ENCODE data around the gene CRYBA1. TPM values are rescaled to one million over a fixed set of nuclear protein-coding genes. Genes with fewer than 3 reads are reported as not detected.

Gene CRYBA1
- total and polyA plus RNA-seq, 8 donors, result not detected

DNA sequence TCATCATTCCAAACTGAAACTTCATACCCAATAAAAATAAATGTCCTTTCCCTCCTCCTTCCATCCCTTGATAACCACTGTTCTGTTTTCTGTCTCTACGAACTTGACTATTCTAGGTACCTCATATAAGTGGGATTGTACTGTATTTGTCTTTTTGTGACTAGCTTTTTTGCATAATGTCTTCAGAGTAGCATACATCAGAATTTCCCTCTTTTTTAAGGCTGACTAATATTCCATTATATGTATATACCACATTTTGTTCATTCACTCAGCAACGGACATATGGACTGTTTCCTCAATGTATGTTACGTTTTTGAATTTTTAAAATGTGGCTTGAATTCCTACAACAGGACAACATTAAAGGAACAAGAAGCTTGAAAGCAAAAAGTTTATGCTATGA is 48.8 kb downstream of the CRYBA1 start:
- H3K4me3 ChIP-seq, result no peak overlapping the region
- DNase-seq (no peak), ATAC-seq (no peak)
- intact Hi-C loops (cut with DNase I), result loop anchor here in 1 of 2 donors (10.0 kb wide), 1 partner anchor 61 kb away; no protein-coding TSS in a partner anchor
- H3K9me3 ChIP-seq, result no peaks in the 10 kb centered on the region
- H3K36me3 ChIP-seq, result peaks cover 0 to under 1% of the 10 kb centered on the region in 2 donors
- no peak overlapping the region for H3K27ac ChIP-seq
- peaks cover 9 to 25% of the 10 kb centered on the region in 2 donors for H3K4me1 ChIP-seq
- H3K27me3 ChIP-seq, result no peaks in the 10 kb centered on the region
- TF ChIP-seq, protein P1, sequence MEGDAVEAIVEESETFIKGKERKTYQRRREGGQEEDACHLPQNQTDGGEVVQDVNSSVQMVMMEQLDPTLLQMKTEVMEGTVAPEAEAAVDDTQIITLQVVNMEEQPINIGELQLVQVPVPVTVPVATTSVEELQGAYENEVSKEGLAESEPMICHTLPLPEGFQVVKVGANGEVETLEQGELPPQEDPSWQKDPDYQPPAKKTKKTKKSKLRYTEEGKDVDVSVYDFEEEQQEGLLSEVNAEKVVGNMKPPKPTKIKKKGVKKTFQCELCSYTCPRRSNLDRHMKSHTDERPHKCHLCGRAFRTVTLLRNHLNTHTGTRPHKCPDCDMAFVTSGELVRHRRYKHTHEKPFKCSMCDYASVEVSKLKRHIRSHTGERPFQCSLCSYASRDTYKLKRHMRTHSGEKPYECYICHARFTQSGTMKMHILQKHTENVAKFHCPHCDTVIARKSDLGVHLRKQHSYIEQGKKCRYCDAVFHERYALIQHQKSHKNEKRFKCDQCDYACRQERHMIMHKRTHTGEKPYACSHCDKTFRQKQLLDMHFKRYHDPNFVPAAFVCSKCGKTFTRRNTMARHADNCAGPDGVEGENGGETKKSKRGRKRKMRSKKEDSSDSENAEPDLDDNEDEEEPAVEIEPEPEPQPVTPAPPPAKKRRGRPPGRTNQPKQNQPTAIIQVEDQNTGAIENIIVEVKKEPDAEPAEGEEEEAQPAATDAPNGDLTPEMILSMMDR (IDR thresholded peaks at IDR 0.05), result no peak

DNA sequence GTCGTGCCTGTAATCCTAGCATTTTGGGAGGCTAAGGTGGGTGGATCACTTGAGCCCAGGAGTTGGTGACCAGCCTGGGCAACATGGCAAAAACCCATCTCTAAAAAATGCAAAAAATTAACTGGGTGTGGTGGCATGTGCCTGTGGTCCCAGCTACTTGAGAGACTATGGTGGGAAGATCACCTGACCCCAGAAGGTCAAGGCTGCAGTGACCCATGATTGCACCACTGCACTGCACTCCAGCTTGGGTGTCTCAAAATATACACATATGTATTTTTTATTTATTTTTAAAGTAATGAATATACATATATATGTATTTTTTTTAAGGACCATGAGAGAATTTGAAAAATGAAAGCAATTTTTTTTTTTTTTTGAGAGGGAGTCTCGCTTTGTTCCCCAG is 52.4 kb downstream of the CRYBA1 start:
- Histone ChIP-seq H3K27me3 (no peaks in the 10 kb centered on the region), H3K27ac (no peak overlapping the region), H3K4me3 (no peak overlapping the region), H3K4me1 (peaks cover 4 to 9% of the 10 kb centered on the region in 2 donors), H3K9me3 (no peaks in the 10 kb centered on the region), H3K36me3 (no peaks in the 10 kb centered on the region)
- ATAC-seq (no peak), DNase-seq (no peak)
- TF ChIP-seq, protein P1 (IDR thresholded peaks at IDR 0.05), result no peak
- intact Hi-C loops (cut with DNase I), result loop anchor here in 1 of 2 donors (10.0 kb wide), 1 partner anchor 64 kb away; no protein-coding TSS in a partner anchor

DNA sequence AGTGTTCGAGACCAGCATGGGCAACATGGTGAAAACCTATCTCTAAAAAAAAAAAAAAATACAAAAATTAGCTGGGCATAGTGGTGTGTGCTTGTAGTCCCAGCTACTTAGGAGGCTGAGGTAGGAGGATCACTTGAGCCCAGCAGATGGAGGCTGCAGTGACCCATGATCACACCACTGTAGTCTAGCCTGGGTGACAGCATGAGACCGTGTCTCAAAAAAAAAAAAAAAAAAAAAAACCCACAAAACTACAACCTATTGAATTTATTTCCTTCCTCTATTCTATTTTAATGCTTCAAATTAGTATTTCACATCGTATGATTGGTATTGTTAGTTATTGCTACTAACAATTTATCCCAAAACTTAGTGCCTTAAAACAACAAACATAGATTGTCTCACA is 56.7 kb downstream of the CRYBA1 start:
- no peaks in the 10 kb centered on the region for H3K4me1 ChIP-seq
- intact Hi-C loops (cut with DNase I), result no loop called here
- peaks cover 0 to 5% of the 10 kb centered on the region in 2 donors for H3K27me3 ChIP-seq
- DNase-seq (no peak), ATAC-seq (no peak)
- no peak overlapping the region for H3K4me3 ChIP-seq
- no peak overlapping the region for H3K27ac ChIP-seq
- H3K9me3 ChIP-seq, result no peaks in the 10 kb centered on the region
- TF ChIP-seq, protein P1 (IDR thresholded peaks at IDR 0.05), result no peak
- no peaks in the 10 kb centered on the region for H3K36me3 ChIP-seq

Other genes starting within 250 kb of the CRYBA1 start
- gene SEZ6, start 240.8 kb upstream of the CRYBA1 start, total RNA-seq, result under 1 TPM in 1 of 2 donors, not detected in 1; 0.09 TPM
- 1 to 10 TPM in 1 of 6 donors, under 1 TPM in 5; 0.43 to 1.2 (median 0.87) TPM for gene SEZ6, start 240.8 kb upstream of the CRYBA1 start, polyA plus RNA-seq (ENCODE audit: insufficient read length in 6 of 6)
- 1 to 10 TPM; 1.1 to 1.3 TPM for gene PIPOX, start 203.7 kb upstream of the CRYBA1 start, total RNA-seq
- gene PIPOX, start 203.7 kb upstream of the CRYBA1 start, polyA plus RNA-seq (ENCODE audit: insufficient read length in 6 of 6), result 1 to 10 TPM; 1.7 to 3.3 (median 2.3) TPM
- 10 to 100 TPM; 55.9 to 58.3 TPM for gene MYO18A, start 66.5 kb upstream of the CRYBA1 start, total RNA-seq
- gene MYO18A, start 66.5 kb upstream of the CRYBA1 start, polyA plus RNA-seq (ENCODE audit: insufficient read length in 6 of 6), result 10 to 100 TPM; 37.0 to 46.1 (median 39.3) TPM
- gene NUFIP2, start 47.3 kb downstream of the CRYBA1 start, total RNA-seq, result 10 to 100 TPM; 54.7 to 61.2 TPM
- 10 to 100 TPM; 34.5 to 42.0 (median 38.1) TPM for gene NUFIP2, start 47.3 kb downstream of the CRYBA1 start, polyA plus RNA-seq (ENCODE audit: insufficient read length in 6 of 6)
- gene TAOK1, start 143.5 kb downstream of the CRYBA1 start, total RNA-seq, result 10 to 100 TPM; 58.5 to 66.0 TPM
- gene TAOK1, start 143.5 kb downstream of the CRYBA1 start, polyA plus RNA-seq (ENCODE audit: insufficient read length in 6 of 6), result 10 to 100 TPM; 43.4 to 47.8 (median 45.8) TPM

All from left lung (tissue), 10 donors.